Measurements from ENCODE around the gene CLDND2.

CLDND2 gene

DNA sequence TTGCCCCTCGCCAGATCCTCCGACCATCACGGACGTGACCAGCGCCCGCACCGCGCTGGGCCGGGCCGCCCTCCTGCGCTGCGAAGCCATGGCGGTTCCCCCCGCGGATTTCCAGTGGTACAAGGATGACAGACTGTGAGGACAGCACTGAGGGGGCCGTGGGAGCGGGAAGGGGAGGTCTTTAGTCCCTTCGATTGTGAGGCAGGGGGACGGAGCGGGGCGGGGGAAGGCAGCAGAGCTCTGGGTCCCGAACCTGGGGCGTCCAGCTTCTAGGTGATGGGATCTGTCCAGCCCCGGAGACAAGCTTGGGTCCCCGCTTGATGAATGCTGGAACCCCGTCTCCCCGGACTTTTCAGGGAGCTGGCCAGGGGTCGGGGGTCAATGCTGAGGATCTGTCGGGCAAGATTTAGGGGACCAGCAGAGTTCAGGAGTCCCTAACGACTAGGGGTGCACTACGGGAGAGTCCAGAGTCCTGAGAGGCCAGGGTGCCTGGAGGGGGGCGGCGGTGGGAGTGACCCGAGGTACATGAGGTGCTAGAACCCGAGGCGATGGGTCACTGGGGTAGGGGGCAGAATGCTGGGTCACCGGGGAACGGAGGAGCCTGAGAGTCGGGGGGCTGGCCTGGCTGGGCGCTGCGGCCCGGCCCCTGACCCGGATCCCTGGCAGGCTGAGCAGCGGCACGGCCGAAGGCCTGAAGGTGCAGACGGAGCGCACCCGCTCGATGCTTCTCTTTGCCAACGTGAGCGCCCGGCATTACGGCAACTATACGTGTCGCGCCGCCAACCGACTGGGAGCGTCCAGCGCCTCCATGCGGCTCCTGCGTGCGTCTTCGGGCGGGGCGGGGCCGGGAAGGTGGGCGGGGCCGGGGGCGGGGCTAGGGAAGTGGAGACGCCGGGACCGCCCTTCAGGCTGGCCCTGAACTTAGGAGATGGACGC is 41.5 kb downstream of the CLDND2 start:
- DNase-seq: no peak

GRCh38 chr19:51326216-51327065 is 42.4 kb downstream of the CLDND2 start:
- DNase-seq: no peak

DNA sequence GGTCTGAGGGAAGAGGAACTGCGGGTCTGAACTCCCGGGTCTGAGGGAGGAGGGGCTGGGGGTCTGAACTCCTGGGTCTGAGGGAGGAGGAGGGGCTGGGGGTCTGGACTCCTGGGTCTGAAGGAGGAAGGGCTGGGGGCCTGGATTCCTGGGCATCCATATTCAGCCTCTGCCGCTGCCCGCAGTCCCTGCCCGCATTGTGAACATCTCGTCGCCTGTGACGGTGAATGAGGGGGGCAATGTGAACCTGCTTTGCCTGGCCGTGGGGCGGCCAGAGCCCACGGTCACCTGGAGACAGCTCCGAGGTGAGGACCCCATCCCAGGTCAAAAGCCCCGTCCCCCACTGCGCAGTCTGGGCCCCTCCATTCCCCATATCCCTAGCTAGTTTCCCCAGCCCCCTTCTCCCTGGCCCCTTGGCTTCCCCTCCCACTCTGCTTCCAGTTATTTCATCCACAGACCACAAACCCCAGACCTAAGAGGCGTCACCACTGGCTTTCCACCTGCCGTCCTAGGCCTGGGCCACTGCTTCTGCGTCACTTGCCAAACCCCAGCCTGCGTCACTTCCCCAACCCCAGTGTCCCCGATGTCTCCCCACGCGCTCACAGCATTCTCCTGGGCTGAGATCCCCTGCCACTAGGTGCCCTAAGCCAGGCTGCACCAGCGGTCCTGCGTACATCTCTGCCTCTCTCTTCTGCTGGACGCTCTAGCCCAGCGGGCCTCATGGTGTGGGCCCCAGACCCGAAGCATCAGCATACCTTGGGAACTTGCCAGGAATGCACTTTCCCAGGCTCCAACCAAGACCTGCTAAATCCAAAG is 43.4 kb downstream of the CLDND2 start:
- no peak for DNase-seq

DNA sequence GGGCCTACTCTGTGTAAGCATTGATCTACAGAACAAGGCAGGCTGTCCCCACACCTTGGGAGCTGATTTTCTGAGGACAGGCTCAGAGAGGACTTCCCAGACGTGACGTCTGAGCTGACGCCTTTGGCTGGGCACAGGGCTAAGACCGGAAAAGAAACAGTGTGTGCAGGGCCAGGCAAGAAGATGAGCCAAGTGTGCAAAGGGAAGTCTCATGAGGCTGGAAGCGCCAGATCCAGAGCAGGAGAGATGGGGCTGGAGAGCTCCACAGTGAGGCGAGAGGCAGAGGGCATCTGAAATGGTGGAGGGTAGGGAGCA is 44.7 kb downstream of the CLDND2 start:
- DNase-seq: no peak

DNA sequence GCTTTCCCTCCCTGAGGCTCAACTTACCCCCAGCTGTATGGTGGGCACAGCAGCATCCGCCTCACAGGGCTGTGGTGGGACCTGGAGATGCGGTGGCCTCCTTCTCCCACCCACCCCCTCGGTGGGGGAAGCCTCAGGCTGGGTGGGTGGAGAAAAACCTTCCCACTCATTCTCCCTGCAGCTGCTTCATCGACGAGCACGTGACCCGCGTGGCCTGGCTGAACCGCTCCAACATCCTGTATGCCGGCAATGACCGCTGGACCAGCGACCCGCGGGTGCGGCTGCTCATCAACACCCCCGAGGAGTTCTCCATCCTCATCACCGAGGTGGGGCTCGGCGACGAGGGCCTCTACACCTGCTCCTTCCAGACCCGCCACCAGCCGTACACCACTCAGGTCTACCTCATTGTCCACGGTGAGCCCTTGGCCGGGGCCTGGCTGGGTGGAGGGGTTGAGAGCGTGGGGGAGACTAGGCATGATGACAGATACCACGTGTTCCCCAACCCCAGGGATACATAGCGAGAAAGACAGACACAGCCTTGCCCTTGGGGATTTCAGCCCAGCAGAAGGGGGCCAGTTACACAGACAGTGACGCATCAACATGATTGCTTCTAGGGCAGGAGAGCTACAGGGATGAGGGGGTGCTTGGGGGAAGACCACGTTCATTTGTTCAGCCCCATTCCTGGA is 45.2 kb downstream of the CLDND2 start:
- no peak for DNase-seq

GRCh38 chr19:51321799-51322198 is 47.0 kb downstream of the CLDND2 start:
- no peak for DNase-seq

GRCh38 chr19:51320280-51320657 is 48.5 kb downstream of the CLDND2 start:
- DNase-seq: no peak

DNA sequence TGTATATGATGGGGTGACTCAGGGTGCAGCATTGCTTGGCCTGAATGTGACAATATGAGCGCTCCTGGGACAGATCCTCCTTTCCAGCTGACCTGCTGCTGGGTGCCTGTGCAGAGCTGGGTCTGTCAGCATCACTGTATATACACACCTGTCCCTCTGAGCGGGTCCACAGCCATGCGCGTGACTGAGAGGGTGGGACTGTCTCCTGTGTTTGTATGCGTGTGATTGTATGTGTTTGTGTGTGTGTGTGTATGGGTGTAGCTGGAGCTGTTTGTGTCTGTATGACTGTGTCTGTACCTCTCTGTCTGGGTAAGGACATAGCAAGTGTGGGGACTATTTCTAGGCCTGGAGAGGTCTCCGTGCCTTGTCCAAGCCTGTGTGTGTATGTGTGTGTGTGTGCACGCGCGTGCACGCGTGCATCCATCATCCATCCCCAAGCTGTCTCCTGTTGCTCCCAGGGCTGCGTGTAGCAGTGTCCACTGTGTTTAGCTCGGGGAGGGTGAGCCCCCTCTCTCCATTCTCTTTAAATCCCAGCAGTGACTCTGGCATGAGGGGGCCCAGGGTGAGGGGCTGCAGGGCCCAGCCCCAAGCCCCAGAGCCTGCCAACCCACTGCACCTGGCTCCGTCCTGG is 49.0 kb downstream of the CLDND2 start:
- DNase-seq: no peak

- DNase-seq: no peak
Measured at GRCh38 chr19:51318687-51319648, 49.8 kb downstream of the CLDND2 start.

- DNase-seq: no peak
Measured at GRCh38 chr19:51317968-51318367, 50.8 kb downstream of the CLDND2 start.

GRCh38 chr19:51317376-51317775 is 51.4 kb downstream of the CLDND2 start:
- no peak for DNase-seq
